H9 (cell line): Measurements from ENCODE around the gene VASH2. TPM values are rescaled to one million over a fixed set of nuclear protein-coding genes. Genes with fewer than 3 reads are reported as not detected.

ENCODE experiments used
- DNase-seq: peaks from one replicate; pipeline ENCODE4 v3.0.0-alpha.2; 2017
- H2AFZ ChIP-seq: one replicate; pipeline ENCODE4 v1.6.1; 2013; ENCODE audit warnings: mild to moderate bottlenecking, low read length, control low read depth, moderate library complexity
- H2AK5ac ChIP-seq: 2 replicates; pipeline ENCODE4 v1.6.1; 2013; ENCODE audit warnings: low read length, control low read depth, mixed read lengths; ENCODE audit not compliant: insufficient read length
- H2BK120ac ChIP-seq: one replicate; pipeline ENCODE4 v1.6.1; 2013; ENCODE audit warnings: low read depth, mild to moderate bottlenecking, low read length, control low read depth, inconsistent platforms; ENCODE audit not compliant: poor library complexity, severe bottlenecking
- H2BK12ac ChIP-seq: 2 replicates; pipeline ENCODE4 v1.6.1; 2013; ENCODE audit warnings: low read length, control low read depth, mixed read lengths, low read depth; ENCODE audit not compliant: insufficient read length
- H2BK15ac ChIP-seq: 2 replicates; pipeline ENCODE4 v1.6.1; 2013; ENCODE audit warnings: low read depth, low read length, control low read depth
- H2BK20ac ChIP-seq: one replicate; pipeline ENCODE4 v1.6.1; 2013; ENCODE audit warnings: low read depth, mild to moderate bottlenecking, low read length, control low read depth, inconsistent platforms; ENCODE audit not compliant: poor library complexity, severe bottlenecking
- H2BK5ac ChIP-seq: 2 replicates; pipeline ENCODE4 v1.6.1; 2013; ENCODE audit warnings: low read length, control low read depth, mixed read lengths; ENCODE audit not compliant: insufficient read length
- H3K14ac ChIP-seq: 2 replicates; pipeline ENCODE4 v1.6.1; 2013; ENCODE audit warnings: low read length, control low read depth; ENCODE audit not compliant: insufficient read depth
- H3K18ac ChIP-seq: 2 replicates; pipeline ENCODE4 v1.6.1; 2013; ENCODE audit warnings: low read depth, mild to moderate bottlenecking, mixed read lengths, low read length, control low read depth; ENCODE audit not compliant: insufficient read length
- H3K23ac ChIP-seq: 2 replicates; pipeline ENCODE4 v1.6.1; 2013; ENCODE audit warnings: low read length, control low read depth, mixed read lengths, low read depth; ENCODE audit not compliant: insufficient read length
- H3K23me2 ChIP-seq: 2 replicates; pipeline ENCODE4 v1.6.1; 2013; ENCODE audit warnings: low read depth, mild to moderate bottlenecking, mixed read lengths, low read length, control low read depth; ENCODE audit not compliant: insufficient read length, poor library complexity, severe bottlenecking
- H3K27ac ChIP-seq: 2 replicates; pipeline ENCODE4 v1.5.1; 2013; ENCODE audit warnings: low read length, control low read depth, mixed read lengths, low read depth; ENCODE audit not compliant: insufficient read length
- H3K27me3 ChIP-seq: 2 replicates; pipeline ENCODE4 v1.6.1; 2013; ENCODE audit warnings: low read length, control low read depth, inconsistent platforms; ENCODE audit not compliant: insufficient read depth
- H3K4ac ChIP-seq: 2 replicates; pipeline ENCODE4 v1.6.1; 2013; ENCODE audit warnings: low read depth, mild to moderate bottlenecking, control low read depth, inconsistent platforms, low read length, moderate library complexity
- H3K4me1 ChIP-seq: 2 replicates; pipeline ENCODE4 v1.6.1; 2013; ENCODE audit warnings: low read length, control low read depth, inconsistent platforms; ENCODE audit not compliant: insufficient read depth
- H3K4me2 ChIP-seq: 2 replicates; pipeline ENCODE4 v1.6.1; 2013; ENCODE audit warnings: low read length, control low read depth, mixed read lengths; ENCODE audit not compliant: insufficient read length, insufficient read depth
- H3K56ac ChIP-seq: 2 replicates; pipeline ENCODE4 v1.6.1; 2013; ENCODE audit warnings: low read depth, mild to moderate bottlenecking, mixed read lengths, low read length, control low read depth; ENCODE audit not compliant: insufficient read length
- H3K79me1 ChIP-seq: 2 replicates; pipeline ENCODE4 v1.6.1; 2013; ENCODE audit warnings: low read depth, mild to moderate bottlenecking, moderate library complexity, low read length, control low read depth, inconsistent platforms; ENCODE audit not compliant: insufficient read depth, poor library complexity, severe bottlenecking
- H3K79me2 ChIP-seq: 2 replicates; pipeline ENCODE4 v1.6.1; 2013; ENCODE audit warnings: low read length, control low read depth, inconsistent platforms; ENCODE audit not compliant: insufficient read depth
- H3K9ac ChIP-seq: 2 replicates; pipeline ENCODE4 v1.6.1; 2013; ENCODE audit warnings: low read length, control low read depth, mixed read lengths; ENCODE audit not compliant: insufficient read length; ENCODE audit errors: extremely low read depth
- H3K9me3 ChIP-seq: one replicate; pipeline ENCODE4 v1.6.1; 2013; ENCODE audit warnings: low read depth, low read length, inconsistent platforms; ENCODE audit not compliant: control insufficient read depth
- H3T11ph ChIP-seq: one replicate; pipeline ENCODE4 v1.6.1; 2013; ENCODE audit warnings: mild to moderate bottlenecking, low read length, control low read depth, inconsistent platforms
- H4K20me1 ChIP-seq: one replicate; pipeline ENCODE4 v1.6.1; 2013; ENCODE audit not compliant: control insufficient read depth, insufficient read length, insufficient read depth
- H4K5ac ChIP-seq: 2 replicates; pipeline ENCODE4 v1.6.1; 2013; ENCODE audit warnings: low read depth, mild to moderate bottlenecking, mixed read lengths, low read length, control low read depth; ENCODE audit not compliant: insufficient read length
- H4K8ac ChIP-seq: replicated peaks from 2 replicates; pipeline ENCODE4 v1.6.1; 2013; ENCODE audit warnings: low read length, control low read depth, mixed read lengths, low read depth; ENCODE audit not compliant: insufficient read length
- H4K91ac ChIP-seq: 2 replicates; pipeline ENCODE4 v1.6.1; 2013; ENCODE audit warnings: low read depth, mild to moderate bottlenecking, moderate library complexity, mixed read lengths, low read length, control low read depth; ENCODE audit not compliant: insufficient read length
- H3K27ac Mint-ChIP-seq, 3 experiments: 2 replicates in 2 of 3; 3 replicates in 1 of 3; pipeline ENCODE4 v1.8.0; 2020 to 2021; ENCODE audit warnings: mixed read lengths in 3 of 3, mild to moderate bottlenecking in 1 of 3, moderate library complexity in 1 of 3
- H3K27me3 Mint-ChIP-seq: 2 replicates; pipeline ENCODE4 v1.8.0; 2021; ENCODE audit warnings: low read depth, mild to moderate bottlenecking, moderate library complexity, mixed read lengths
- H3K36me3 Mint-ChIP-seq, 3 experiments: 2 replicates in 2 of 3; 3 replicates in 1 of 3; pipeline ENCODE4 v1.8.0; 2020 to 2021; ENCODE audit warnings: low read depth in 3 of 3, mixed read lengths in 3 of 3; ENCODE audit not compliant: insufficient read depth in 1 of 3
- H3K4me1 Mint-ChIP-seq, 2 experiments: 2 replicates each; pipeline ENCODE4 v1.8.0; 2020; ENCODE audit warnings: mixed read lengths in 2 of 2
- H3K4me3 Mint-ChIP-seq, 2 experiments: 2 replicates in 1 of 2; 3 replicates in 1 of 2; pipeline ENCODE4 v1.8.0; 2020 to 2021; ENCODE audit warnings: mild to moderate bottlenecking in 2 of 2, mixed read lengths in 2 of 2, moderate library complexity in 1 of 2
- H3K9me3 Mint-ChIP-seq, 2 experiments: 2 replicates in 1 of 2; 3 replicates in 1 of 2; pipeline ENCODE4 v1.8.0; 2020; ENCODE audit warnings: mild to moderate bottlenecking in 2 of 2, mixed read lengths in 2 of 2, moderate library complexity in 1 of 2
- WGBS: extraction: QIAGEN DNeasy Blood & Tissue Kit; methylation state at CpG from one replicate; pipeline ENCODE4 v1.1.7; 2013; ENCODE audit warnings: missing lambda C conversion rate, low lambda C conversion rate, mixed read lengths; ENCODE audit not compliant: insufficient read length; ENCODE audit errors: extremely low coverage; 5-methylcytosine and 5-hydroxymethylcytosine counted together
- total RNA-seq: library from RNA; stranded (reverse); gene quantifications from 2 replicates; pipeline ENCODE4 v1.2.1, GENCODE V29; 2021
- TF ChIP-seq, protein P1 (sequence below): fragments of 200-600 bp; sonication (generic); conservative IDR thresholded peaks from 3 replicates; pipeline ENCODE4 v1.8.0; 2021; ENCODE audit warnings: antibody characterized with exemption, mild to moderate bottlenecking

VASH2 gene
- total RNA-seq, 1 experiment from 2014 or later: 76.1 TPM

DNA sequence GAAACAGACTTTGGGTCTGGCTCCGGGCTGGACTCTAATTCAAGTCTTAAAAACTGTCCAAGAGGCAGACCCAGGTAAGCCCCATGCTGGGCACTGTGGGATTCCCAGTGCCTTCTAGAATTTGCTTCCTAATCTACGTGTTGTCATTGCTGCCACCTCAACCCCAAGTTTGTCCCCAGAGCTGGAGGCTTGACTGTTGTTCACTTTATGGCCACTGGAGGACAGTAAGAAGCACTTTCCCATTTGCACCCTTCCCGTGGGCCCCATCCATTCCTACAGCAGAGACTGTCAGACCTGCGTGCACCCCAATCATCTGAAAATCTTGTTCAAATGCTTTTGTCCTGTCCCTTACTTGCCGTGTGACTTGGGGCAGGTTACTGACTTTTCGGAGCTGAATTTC is 29.4 kb upstream of the VASH2 start:
- H3K27me3 ChIP-seq: no peaks in the 10 kb centered on the region
- no peak overlapping the region for H3K18ac ChIP-seq
- H3K27me3 Mint-ChIP-seq: peaks cover 3% of the 10 kb centered on the region; the same call in 1 of the 2 replicates
- H3K23ac ChIP-seq: no peak overlapping the region
- H3K9ac ChIP-seq: no peak overlapping the region
- no peak overlapping the region for H3T11ph ChIP-seq
- H4K20me1 ChIP-seq: no peaks in the 10 kb centered on the region
- whole genome bisulfite sequencing: no CpG with 5 or more reads among the region's 6 CpGs
- peaks cover 37 to 43% of the 10 kb centered on the region in 2 experiments for H3K4me1 Mint-ChIP-seq
- no peaks in the 10 kb centered on the region for H3K79me1 ChIP-seq
- H2BK15ac ChIP-seq: no peak overlapping the region
- TF ChIP-seq, protein P1, sequence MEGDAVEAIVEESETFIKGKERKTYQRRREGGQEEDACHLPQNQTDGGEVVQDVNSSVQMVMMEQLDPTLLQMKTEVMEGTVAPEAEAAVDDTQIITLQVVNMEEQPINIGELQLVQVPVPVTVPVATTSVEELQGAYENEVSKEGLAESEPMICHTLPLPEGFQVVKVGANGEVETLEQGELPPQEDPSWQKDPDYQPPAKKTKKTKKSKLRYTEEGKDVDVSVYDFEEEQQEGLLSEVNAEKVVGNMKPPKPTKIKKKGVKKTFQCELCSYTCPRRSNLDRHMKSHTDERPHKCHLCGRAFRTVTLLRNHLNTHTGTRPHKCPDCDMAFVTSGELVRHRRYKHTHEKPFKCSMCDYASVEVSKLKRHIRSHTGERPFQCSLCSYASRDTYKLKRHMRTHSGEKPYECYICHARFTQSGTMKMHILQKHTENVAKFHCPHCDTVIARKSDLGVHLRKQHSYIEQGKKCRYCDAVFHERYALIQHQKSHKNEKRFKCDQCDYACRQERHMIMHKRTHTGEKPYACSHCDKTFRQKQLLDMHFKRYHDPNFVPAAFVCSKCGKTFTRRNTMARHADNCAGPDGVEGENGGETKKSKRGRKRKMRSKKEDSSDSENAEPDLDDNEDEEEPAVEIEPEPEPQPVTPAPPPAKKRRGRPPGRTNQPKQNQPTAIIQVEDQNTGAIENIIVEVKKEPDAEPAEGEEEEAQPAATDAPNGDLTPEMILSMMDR: peak; percentile 65
- H3K4me2 ChIP-seq: no peak overlapping the region
- H3K4ac ChIP-seq: no peak overlapping the region
- no peak overlapping the region for H2BK120ac ChIP-seq
- no peak overlapping the region; a peak in 1 of 5 replicates for H3K4me3 Mint-ChIP-seq
- no peak overlapping the region; a peak in 2 of 7 replicates for H3K27ac Mint-ChIP-seq
- H3K79me2 ChIP-seq: no peaks in the 10 kb centered on the region
- H2AFZ ChIP-seq: no peak overlapping the region
- no peak overlapping the region for H4K91ac ChIP-seq
- no peak overlapping the region for H2AK5ac ChIP-seq
- no peak overlapping the region for H2BK20ac ChIP-seq
- no peaks in the 10 kb centered on the region for H3K23me2 ChIP-seq
- peaks cover 1 to 5% of the 10 kb centered on the region in 2 experiments; a peak in 2 of 5 replicates for H3K9me3 Mint-ChIP-seq
- H3K9me3 ChIP-seq: no peaks in the 10 kb centered on the region
- no peak overlapping the region for H2BK5ac ChIP-seq
- peak; percentile 51 for DNase-seq
- H3K14ac ChIP-seq: no peak overlapping the region
- no peaks in the 10 kb centered on the region; the same call in 1 of the 2 replicates for H3K4me1 ChIP-seq
- no peak overlapping the region for H4K8ac ChIP-seq
- H3K36me3 Mint-ChIP-seq: peaks cover 17 to 30% (median 19%) of the 10 kb centered on the region in 3 experiments
- H3K27ac ChIP-seq: no peak overlapping the region
- no peak overlapping the region for H2BK12ac ChIP-seq
- no peak overlapping the region for H4K5ac ChIP-seq
- no peak overlapping the region for H3K56ac ChIP-seq
